VCaP (cell line): ENCODE data around the gene GRAMD1B.

Experiments used
- H3K27ac ChIP-seq: fragments of 450-650 bp; 2 replicates; pipeline ENCODE4 v1.5.1; 2017
- TF ChIP-seq, protein P1 (sequence below): fragments of 450-650 bp; conservative IDR thresholded peaks from 2 replicates; pipeline ENCODE4 v1.5.1; 2017; ENCODE audit warnings: mild to moderate bottlenecking, moderate library complexity

The GRAMD1B gene

DNA sequence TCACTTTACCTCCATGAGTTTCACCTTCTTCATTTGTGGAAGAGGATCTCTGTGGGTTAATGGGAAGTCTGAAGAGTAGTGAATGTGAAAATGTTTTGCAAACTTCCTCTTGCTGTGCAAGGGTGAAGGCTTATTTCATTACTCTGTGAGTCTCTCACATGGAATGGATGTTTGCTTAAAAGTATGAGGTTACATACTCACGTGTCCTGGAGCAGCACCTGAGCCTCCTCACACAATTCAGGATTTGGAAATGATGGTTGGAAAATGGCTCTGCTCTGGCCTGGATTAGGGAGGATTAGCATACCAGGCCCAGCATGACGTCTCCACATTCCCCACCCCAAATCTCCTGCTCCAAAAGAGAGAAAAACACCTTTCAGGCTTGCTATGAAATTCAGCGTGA is 4.8 kb downstream of the GRAMD1B start:
- H3K27ac ChIP-seq = no peak overlapping the region

DNA sequence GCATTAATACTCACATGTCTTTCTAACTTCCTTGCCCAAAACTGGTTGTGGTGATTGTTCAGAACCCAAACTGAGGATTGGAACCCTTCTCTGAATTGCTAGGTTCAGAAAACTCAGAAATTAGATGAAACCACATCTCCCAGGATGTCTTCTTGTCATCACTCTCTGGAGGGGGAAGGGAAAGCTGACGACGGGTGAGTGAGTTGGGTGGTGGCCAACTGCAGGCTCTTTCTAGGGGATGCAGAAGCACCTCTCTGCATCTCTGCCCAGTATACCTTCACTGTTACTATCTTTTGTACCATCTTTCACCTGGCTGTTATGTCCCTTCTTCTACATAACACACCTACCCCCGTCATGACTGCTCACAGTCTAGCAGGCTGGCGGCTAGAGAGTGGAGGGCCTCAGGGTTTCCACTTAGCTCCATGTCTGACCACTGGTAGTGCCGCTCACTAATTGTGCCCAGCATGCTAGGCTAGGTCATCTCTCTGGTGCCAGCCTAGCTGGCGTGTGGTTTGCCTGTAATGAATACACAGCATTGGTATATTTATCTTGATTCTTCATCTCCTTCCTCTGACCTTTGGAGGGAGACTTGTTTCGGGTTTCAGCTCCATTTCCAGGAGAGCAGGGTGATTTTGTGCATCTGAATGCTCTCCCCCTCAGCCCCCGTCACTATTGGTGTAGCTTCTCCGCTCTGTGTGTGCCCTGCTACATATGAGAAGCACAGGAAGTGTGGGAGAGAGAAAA is 7.3 kb downstream of the GRAMD1B start:
- TF ChIP-seq, protein P1, sequence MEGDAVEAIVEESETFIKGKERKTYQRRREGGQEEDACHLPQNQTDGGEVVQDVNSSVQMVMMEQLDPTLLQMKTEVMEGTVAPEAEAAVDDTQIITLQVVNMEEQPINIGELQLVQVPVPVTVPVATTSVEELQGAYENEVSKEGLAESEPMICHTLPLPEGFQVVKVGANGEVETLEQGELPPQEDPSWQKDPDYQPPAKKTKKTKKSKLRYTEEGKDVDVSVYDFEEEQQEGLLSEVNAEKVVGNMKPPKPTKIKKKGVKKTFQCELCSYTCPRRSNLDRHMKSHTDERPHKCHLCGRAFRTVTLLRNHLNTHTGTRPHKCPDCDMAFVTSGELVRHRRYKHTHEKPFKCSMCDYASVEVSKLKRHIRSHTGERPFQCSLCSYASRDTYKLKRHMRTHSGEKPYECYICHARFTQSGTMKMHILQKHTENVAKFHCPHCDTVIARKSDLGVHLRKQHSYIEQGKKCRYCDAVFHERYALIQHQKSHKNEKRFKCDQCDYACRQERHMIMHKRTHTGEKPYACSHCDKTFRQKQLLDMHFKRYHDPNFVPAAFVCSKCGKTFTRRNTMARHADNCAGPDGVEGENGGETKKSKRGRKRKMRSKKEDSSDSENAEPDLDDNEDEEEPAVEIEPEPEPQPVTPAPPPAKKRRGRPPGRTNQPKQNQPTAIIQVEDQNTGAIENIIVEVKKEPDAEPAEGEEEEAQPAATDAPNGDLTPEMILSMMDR = no peak
- H3K27ac ChIP-seq = no peak overlapping the region

More for the DNA sequence above, 4.8 kb downstream of the GRAMD1B start:
- TF ChIP-seq, protein P1 = no peak

DNA sequence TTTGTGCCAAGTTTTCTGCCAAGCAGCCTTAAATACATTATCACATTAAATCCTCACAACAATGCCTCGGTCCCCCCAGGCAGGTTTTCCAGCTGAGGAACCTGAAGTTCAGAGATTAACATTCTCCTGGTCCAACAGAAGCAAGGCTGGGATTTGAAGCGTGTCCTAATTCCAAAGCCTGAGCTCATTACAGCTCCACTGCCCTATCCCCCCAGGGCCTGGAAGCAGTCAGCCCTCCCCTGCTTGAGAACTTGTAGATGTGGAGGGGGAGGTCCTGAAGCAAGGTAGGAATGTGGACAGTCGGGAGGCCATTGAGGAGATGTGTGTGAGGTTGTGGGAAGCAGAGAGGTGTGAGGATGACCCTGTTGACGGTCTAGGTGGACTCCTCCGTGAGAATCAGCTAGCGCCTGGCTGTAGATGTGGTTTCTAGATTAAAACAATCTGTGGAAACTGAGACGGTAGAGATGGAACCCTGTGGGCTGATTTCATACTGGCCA is 8.1 kb downstream of the GRAMD1B start:
- TF ChIP-seq, protein P1 = no peak
- H3K27ac ChIP-seq = no peak overlapping the region

DNA sequence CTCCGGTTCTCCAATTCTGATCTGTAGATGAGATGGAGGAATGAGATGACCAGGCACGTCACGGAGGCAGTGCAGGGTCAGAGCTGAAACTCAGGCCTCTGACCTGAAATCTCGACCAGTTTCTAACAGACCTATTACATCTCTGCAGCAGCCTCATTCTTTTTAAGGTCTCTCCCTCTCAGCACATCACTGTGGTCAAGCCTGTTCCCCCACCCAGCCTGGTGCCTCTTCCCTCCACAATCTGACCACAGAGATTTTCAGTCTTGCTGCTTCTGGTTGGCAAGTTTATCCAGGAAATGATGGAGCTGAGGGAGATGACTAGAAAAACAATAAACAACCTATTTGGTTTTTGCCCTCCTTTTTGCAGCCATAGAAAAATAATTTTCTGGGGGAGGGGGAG is 9.5 kb downstream of the GRAMD1B start:
- TF ChIP-seq, protein P1 = no peak
- no peak overlapping the region for H3K27ac ChIP-seq

DNA sequence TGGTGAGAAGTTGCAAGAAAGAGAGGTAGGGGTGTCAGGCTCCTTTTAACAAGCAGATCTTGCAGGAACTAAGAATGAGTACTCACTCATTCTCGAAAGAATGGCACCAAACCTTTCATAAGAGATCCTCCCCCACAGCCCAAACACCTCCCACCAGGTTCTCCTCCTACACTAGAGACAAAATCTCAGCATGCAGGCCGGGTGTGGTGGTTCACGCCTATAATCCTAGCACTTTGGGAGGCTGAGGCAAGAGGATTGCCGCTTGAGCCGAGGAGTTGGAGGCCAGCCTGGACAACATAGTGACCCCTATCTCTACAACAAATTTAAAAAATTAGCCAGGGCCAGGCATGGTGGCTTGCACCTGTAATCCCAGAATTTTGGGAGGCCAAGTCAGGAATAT is 11.1 kb downstream of the GRAMD1B start:
- TF ChIP-seq, protein P1 = no peak
- no peak overlapping the region for H3K27ac ChIP-seq

DNA sequence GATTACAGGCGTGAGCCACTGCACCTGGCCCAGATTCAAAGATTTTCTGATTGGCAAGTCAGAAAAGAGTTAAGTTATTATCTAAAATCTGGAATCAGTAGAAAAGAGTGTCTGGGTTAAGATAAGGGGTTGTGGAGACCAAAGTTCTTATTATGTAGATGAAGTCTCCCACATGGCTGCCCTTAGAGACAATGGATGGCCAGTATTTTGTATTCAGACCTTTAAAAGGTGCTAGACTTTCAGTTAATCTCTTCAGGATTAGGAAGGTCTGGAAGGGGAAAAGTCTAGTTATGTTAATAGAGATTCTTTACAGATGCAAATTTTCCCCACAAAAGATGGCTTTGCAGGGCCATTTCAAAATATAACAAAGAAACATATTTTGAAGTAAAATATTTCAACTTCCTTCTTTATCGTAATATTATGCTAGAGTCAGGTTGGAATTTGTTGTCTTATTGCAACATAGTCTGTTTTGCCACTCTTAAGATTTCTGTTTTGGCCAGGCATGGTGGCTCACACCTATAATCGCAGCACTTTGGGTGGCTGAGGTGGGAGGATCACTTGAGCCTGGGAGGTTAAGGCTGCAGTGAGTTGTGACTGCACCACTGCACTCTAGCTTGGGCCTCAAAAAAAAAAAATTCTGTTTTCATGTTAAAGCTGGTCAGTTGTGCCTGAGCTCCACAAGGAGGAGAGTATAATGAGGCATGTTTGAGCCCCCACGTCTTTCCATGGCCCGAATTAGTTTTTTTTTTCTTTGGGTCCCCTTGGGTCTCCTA is 14.0 kb downstream of the GRAMD1B start:
- TF ChIP-seq, protein P1 = no peak
- H3K27ac ChIP-seq = no peak overlapping the region

DNA sequence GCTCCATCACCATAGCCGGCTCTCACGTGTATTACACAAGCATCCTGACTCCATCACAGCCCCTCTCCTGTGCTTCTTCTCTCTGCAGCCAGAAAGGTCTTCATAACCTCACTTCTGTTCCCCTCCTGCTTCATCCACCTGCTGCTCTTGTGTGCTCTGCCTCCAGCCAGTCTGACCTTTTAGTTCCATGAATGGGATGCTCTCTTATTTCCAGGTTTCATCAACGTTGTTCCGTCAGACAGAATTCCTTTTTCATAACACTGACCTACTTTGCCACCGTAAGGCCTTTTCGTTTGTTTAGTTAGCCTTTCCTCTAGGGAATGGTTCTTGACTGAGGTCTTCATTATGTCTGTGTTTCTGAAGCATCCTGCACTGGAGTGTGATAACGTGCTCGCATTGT is 18.8 kb downstream of the GRAMD1B start:
- TF ChIP-seq, protein P1 = no peak

More for the DNA sequence above, 18.8 kb downstream of the GRAMD1B start:
- no peak overlapping the region for H3K27ac ChIP-seq
